LHCN-M2 (cell line): ENCODE measurements around the gene DNAJB8. TPM values are rescaled to one million over a fixed set of nuclear protein-coding genes. Genes with fewer than 3 reads are reported as not detected.

Experiments
- DNase-seq: peaks from one replicate; pipeline ENCODE4 v3.0.0-alpha.2; 2012; ENCODE audit warnings: low read depth
- total RNA-seq: library from RNA; depleted of rRNA; stranded (reverse); fragments of >200 nt; gene quantifications from 2 replicates; pipeline ENCODE4 v1.2.3, GENCODE V29; 2014

The DNAJB8 gene
- total RNA-seq, 1 experiment from 2014 or later = not detected

DNA sequence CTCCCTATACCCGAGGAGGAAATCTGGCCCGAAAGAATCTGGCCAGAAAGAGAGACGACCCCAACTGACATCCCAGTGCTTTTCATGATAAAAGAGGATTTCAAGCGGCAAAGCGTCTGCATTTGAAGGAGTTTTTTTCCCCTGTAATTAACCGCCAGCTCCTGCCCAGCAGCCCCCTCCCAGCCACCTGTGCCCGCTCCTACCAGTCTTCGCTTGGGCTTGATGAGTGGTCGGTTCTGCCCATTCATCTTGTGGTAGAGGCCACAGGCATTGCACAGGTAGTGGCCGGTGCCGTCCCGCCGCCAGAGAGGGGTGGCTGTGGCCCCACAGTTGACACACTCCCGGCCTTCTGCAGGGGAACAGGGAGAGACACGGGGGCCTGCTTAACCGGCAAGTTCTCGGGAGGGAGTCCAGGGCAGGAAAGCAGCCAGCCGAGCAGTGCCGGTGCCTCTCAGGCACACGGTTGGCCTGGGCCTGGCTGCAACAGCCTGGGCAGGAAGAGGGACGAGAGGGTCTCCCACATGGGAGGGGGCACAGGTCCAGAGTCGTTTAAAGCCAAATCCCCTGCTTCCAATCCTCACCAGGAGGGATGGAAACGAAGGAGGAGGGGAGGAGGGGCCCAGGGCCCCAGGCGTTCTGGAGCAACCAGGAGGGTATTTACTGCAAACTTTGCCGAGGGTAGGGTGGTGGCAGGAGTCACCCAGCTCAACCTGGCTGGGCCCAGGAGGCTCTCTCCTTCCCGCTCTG lies 17.1 kb upstream of the DNAJB8 start:
- no peak for DNase-seq

DNA sequence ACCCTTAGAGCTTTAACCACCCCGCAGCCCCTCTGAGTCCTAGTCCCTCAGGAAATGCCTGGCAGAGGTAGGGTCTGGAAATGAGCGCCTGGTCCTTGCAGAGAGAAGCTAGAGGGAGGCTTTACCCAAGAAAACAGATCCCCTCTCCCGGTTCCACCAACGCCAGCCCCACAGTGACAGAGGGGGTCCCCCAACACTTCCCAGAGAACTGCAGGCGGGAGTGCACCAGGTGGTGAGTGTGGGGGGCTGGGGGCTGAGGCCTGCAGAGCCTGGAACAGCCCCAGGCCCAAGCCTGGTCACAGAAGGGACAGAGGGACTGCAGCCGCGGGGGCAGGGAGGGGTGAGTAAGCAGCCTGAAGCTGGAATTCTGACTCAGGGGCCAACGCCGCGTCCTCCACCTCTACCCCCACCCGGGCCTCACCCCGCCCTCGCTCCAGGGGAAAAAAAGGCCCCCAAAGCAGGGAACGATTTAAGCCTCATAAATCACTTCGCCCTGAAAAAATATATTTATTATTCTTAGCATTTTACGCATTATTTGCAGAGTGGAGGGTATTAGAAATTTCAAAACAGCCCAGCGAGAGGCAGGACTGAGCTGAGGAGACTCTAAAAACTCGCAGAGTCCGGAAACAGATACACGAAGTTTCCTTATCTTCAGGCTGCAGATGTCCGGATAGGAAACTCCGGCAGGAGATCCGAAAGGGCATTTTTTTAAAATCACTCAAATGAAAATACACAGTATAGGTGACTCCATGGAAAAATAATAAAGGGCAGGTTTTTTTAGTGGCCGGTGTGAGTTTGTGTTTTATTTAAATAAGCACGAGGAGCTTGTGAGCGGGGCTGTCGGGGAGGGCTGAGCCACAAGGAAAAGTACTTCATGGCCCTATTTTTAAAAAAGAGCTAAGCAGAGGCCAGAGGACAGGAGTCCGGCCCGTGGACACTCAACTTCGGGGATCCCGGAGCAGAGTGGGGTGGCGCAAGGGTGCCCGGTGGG lies 16.3 kb upstream of the DNAJB8 start:
- no peak for DNase-seq

DNA sequence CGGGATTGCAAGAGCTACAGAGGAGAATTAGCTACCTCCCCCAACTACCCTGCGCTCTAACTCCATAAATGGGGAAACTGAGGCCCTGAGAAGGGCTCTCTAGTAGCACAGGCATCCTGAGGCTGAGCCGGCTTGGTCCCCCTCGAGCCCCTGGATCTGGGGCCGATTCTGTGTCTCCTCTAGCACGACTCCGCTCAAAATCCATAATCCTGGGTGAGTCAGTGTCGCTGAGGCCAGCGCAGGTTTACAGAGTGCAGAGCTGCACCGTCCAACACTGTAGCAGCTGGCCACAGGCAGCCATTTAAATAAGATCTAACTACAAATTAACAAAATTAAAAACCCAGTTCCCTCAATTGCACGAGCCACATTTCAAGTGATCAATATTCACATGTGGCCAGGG lies 15.5 kb upstream of the DNAJB8 start:
- DNase-seq = no peak

DNA sequence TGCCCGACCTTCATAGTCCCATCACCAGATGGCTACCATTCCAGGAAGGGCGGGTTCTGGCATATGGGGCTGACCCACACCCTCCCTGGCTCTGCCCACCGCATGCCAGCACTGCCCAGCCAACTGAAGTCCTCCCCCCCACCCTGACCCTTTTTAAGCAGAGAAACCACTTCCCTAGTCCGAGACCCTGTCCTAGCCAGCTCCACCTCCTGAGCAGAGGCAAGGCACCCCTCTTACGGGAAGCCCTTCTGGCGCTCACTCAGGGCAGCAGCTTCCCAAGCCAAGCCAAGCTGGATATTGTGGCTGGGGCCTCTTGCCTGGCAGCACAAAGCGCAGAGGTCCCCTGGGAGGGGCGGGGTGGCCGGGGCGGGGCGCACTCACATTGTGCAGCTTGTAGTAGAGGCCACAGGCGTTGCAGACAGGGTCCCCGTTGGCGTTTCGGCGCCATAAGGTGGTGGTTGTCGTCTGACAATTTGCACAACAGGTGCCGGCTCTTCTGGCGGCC lies 14.8 kb upstream of the DNAJB8 start:
- no peak for DNase-seq

- DNase-seq = no peak
Measured at GRCh38 chr3:128480717-128481437, 14.2 kb upstream of the DNAJB8 start.

DNA sequence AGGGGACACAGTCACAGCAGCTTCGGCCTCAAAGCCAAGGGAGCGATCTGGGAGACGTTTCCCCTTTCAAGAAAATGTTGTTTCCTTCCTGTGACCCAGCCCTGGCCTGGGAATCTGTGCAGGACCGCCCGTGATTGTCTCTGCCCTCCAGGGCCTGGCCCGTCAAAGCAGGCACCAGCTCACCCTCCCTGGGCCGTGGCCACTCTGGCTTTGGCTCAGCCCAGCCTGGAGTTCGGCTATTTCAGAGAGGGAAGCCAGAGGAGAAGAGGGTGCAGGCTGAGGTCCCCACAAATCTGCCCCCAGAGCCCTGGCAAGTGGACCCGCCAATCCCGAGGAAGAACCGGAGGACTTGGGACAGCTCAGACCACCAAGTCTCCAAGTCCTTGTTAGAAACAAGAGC lies 13.6 kb upstream of the DNAJB8 start:
- DNase-seq = no peak

DNA sequence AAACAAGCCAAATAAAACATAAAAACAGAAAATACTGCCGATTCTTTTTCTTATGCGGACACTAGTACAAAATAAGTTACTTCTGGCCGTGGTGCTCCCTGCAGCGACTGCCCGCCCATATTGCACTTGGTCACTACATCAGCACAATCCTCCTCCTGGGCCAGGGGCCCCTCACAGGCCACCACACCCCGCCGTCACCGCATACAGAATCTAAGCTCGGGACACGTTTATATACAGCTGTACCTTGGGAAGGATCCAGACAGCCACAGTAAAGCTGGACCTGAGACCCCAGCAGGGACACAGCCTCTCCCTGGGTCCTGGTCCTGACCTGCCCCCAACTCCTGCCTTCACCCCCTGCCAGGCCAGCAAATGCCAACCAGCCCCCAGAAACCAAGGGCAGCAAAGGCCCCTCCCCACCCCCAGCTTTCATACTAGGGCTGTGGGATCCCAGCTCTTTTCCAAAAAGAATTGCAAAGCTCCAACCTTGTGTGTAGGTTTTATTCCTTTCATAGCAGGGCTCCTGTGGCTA lies 12.9 kb upstream of the DNAJB8 start:
- DNase-seq = no peak

GRCh38 chr3:128478576-128479506 lies 12.2 kb upstream of the DNAJB8 start:
- DNase-seq = no peak

DNA sequence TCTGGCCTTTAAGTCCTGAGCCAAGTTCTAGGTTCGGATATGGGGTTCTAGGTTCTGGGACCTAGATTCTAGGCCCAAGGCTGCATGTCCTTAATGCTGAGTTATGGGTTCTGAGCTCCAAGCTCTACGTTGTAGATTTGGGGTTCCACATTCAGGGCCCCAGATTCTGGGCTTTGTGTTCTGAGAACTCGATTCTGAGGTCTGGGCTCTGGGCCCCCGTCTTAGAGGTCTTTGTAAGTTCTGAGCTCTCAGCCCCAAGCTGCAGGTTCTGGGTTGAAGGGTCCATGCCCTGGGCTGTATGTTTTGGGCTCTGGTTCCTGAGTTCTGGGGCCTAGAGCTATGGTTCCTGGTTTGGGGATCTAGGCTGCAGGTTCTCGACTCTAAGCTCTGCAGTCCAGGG lies 10.0 kb upstream of the DNAJB8 start:
- no peak for DNase-seq

- no peak for DNase-seq
Measured at GRCh38 chr3:128475355-128475754, 8.7 kb upstream of the DNAJB8 start.

DNA sequence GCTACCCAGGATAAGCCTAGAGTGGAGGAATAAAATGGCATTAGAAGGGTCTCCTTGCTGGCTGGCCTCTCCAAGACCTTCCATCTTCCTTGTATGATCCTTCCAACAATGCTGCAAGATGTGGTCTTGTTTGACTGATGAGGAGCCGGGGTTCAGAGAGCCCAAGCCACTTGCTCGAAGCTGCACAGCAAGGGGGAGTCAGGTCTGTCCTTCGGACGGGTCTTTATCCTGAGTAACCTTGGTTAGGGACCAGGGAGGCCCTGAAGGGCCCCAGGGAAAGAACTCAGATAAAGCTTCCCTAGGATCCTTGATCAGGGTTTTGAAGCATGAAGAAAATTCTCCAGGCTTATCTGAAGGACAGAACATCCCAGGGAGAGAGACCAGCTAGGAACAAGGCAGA lies 7.0 kb upstream of the DNAJB8 start:
- DNase-seq = no peak

DNA sequence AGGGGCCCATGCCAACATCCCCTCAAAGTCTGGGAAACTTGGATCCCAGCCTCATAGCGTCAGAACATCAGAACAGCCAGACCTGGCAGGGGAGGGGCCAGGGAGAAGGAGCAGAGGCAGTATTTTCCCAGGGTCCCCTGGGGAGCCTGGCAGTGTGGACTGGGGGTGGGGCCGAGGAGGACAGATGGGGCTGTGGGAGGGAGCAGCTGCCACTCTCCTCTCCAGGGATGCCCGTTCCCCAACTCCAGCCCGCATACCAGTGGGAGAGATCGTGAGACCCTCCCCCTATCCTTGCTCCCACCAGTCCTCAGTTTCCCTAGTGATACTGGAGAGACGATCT lies 6.5 kb upstream of the DNAJB8 start:
- no peak for DNase-seq

DNA sequence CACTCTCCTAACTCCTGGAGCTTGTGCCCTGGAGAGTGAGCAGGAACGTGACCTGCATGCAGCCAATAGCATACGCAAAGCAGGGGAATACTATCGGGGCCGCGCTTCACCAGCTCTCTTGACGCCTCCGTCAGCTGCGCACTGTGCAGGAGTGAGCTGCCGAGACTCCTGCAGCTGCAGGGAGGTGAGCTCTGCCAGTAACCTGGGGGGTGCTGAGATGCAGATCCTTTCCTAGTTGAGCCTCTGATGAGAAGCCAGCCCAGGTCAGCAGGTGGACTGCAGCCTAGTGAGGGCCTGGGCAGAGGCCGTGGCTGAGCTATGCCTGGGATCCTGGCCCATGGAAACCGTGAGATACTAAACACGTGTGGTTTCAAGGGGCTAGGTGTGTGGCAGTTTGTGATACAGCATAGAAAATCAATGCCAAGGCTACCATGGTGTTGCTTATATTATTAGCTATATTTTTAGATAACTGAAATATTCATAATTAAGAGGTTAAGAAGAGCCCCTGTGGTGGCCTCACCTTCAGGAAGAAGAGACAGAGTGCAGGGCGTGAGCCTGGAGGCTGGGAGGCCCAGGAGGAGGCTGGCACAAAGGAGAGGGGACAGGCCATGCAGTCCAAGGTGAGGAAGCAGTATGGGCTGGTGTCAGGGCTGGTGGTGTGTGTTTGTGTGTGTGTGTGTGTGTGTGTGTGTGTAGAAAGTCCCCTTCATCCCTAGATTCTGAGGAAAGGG lies 5.9 kb upstream of the DNAJB8 start:
- DNase-seq = no peak

- no peak for DNase-seq
Measured at GRCh38 chr3:128471720-128472119, 5.0 kb upstream of the DNAJB8 start.

GRCh38 chr3:128471110-128471509 lies 4.4 kb upstream of the DNAJB8 start:
- DNase-seq = no peak

GRCh38 chr3:128470134-128470899 lies 3.6 kb upstream of the DNAJB8 start:
- no peak for DNase-seq

DNA sequence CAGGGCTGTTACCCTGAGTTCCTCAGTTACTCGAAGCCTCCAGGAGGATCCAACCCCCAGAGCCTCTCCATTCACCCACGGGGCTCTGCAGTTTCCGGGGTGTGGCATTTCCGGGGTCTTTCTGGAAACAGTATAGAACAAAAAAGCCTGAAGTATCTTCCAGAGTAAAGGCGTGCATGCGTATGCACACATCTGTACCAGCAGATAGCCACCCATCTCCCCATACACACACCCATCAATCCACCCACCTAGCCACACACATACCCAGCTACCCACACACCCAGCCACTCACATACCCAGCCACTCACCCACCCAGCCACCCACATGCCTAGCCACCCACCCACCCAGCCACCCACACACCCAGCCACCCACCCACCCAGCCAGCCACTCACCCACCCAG lies 2.9 kb upstream of the DNAJB8 start:
- no peak for DNase-seq

DNA sequence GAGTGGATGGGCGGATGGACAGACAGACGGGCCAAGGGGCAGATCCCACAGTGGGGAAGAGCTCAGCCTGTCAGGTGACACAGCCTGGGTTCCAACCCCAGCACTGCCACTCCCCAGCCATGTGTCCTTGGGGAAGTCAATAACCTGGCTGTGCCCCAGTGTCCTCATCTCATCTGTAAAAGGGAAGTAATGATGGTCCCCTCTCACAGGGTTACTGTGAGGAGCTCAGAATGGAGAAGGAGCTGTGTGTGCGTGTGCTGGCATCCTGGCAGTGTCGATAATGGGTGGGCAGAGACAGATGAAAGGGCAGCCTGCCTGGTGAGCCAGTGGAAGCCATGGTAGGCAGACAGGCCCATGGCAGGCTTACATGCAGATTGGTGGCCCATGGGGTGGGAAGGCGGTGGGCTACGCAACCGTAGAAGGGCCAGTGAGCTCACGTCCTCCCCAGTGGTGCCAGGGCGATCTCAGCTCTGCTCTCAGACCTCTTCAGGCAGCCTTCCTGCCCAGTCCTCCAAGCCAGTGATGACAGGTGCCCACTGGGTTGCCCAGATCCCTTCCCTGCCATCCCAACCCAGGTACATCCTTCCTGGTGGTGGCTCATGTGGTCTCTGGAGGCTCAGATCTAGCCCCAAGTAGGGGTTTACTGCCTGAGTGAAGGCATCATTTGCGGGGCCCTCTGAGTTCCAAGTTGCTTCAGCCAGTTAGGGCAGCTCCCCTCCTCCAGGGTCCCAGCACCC lies 2.3 kb upstream of the DNAJB8 start:
- DNase-seq = no peak
